ENCODE measurements around the gene EME2. TPM values are rescaled to one million over a fixed set of nuclear protein-coding genes. Genes with fewer than 3 reads are reported as not detected.

Gene EME2
- total RNA-seq, 2 experiments from 2014 or later: 23.5 to 24.7 TPM

GRCh38 chr16:1734123-1734522, 38.5 kb upstream of the EME2 start:
- no peaks in the 10 kb centered on the region for H3K27me3 Mint-ChIP-seq
- no peaks in the 10 kb centered on the region for H3K4me1 Mint-ChIP-seq
- no peaks in the 10 kb centered on the region for H3K9me3 Mint-ChIP-seq
- POLR2A ChIA-PET: no interaction called here
- no peak for DNase-seq
- no peak overlapping the region for H3K27ac Mint-ChIP-seq
- CTCF ChIA-PET: interaction anchor here (1.9 kb wide), 1 partner anchor 11 kb away, joined by 8 read pairs; no protein-coding TSS in a partner anchor
- peaks cover 17% of the 10 kb centered on the region for H3K36me3 Mint-ChIP-seq (ENCODE audit: low read depth)
- H3K4me3 Mint-ChIP-seq: no peak overlapping the region

GRCh38 chr16:1734816-1735215, 37.8 kb upstream of the EME2 start:
- Mint-ChIP-seq H3K27ac (no peak overlapping the region), H3K9me3 (no peaks in the 10 kb centered on the region), H3K36me3 (ENCODE audit: low read depth) (peaks cover 15% of the 10 kb centered on the region), H3K4me3 (no peak overlapping the region), H3K27me3 (no peaks in the 10 kb centered on the region), H3K4me1 (no peaks in the 10 kb centered on the region)
- no peak for DNase-seq
- POLR2A ChIA-PET: no interaction called here
- CTCF ChIA-PET: no interaction called here

GRCh38 chr16:1740234-1740633, 32.4 kb upstream of the EME2 start:
- Mint-ChIP-seq H3K9me3 (no peaks in the 10 kb centered on the region), H3K36me3 (ENCODE audit: low read depth) (no peaks in the 10 kb centered on the region), H3K4me1 (no peaks in the 10 kb centered on the region), H3K27me3 (no peaks in the 10 kb centered on the region), H3K4me3 (no peak overlapping the region), H3K27ac (no peak overlapping the region)
- no peak for DNase-seq
- ChIA-PET CTCF (no interaction called here), POLR2A (no interaction called here)

- Mint-ChIP-seq H3K4me3 (no peak overlapping the region), H3K36me3 (ENCODE audit: low read depth) (no peaks in the 10 kb centered on the region), H3K27me3 (no peaks in the 10 kb centered on the region), H3K9me3 (no peaks in the 10 kb centered on the region), H3K4me1 (no peaks in the 10 kb centered on the region), H3K27ac (no peak overlapping the region)
- ChIA-PET CTCF (no interaction called here), POLR2A (interaction anchor here (1.4 kb wide), 1 partner anchor 13 kb away, joined by 4 read pairs; no protein-coding TSS in a partner anchor)
- no peak for DNase-seq
Measured at GRCh38 chr16:1740781-1741490, 31.7 kb upstream of the EME2 start.

- no peak for DNase-seq
- H3K27me3 Mint-ChIP-seq: no peaks in the 10 kb centered on the region
- ChIA-PET POLR2A (interaction anchor here (1.4 kb wide), 1 partner anchor 13 kb away, joined by 4 read pairs; no protein-coding TSS in a partner anchor), CTCF (no interaction called here)
- no peaks in the 10 kb centered on the region for H3K36me3 Mint-ChIP-seq (ENCODE audit: low read depth)
- H3K27ac Mint-ChIP-seq: no peak overlapping the region
- H3K9me3 Mint-ChIP-seq: no peaks in the 10 kb centered on the region
- H3K4me1 Mint-ChIP-seq: no peaks in the 10 kb centered on the region
- H3K4me3 Mint-ChIP-seq: no peak overlapping the region
Measured at GRCh38 chr16:1741553-1742165, 31.0 kb upstream of the EME2 start.

- no peak overlapping the region for H3K4me3 Mint-ChIP-seq
- ChIA-PET CTCF (interaction anchor here (0.6 kb wide), 1 partner anchor 61 kb away, joined by 3 read pairs; no protein-coding TSS in a partner anchor), POLR2A (no interaction called here)
- DNase-seq: no peak
- no peaks in the 10 kb centered on the region for H3K9me3 Mint-ChIP-seq
- H3K27me3 Mint-ChIP-seq: no peaks in the 10 kb centered on the region
- no peaks in the 10 kb centered on the region for H3K4me1 Mint-ChIP-seq
- no peaks in the 10 kb centered on the region for H3K36me3 Mint-ChIP-seq (ENCODE audit: low read depth)
- H3K27ac Mint-ChIP-seq: no peak overlapping the region
Measured at GRCh38 chr16:1743376-1744337, 29.0 kb upstream of the EME2 start.

- no peaks in the 10 kb centered on the region for H3K4me1 Mint-ChIP-seq
- H3K9me3 Mint-ChIP-seq: no peaks in the 10 kb centered on the region
- H3K27ac Mint-ChIP-seq: no peak overlapping the region
- H3K27me3 Mint-ChIP-seq: no peaks in the 10 kb centered on the region
- no peak overlapping the region for H3K4me3 Mint-ChIP-seq
- DNase-seq: no peak
- CTCF ChIA-PET: interaction anchor here (0.6 kb wide), 1 partner anchor 62 kb away, joined by 3 read pairs; no protein-coding TSS in a partner anchor
- peaks cover 7% of the 10 kb centered on the region for H3K36me3 Mint-ChIP-seq (ENCODE audit: low read depth)
- POLR2A ChIA-PET: no interaction called here
Measured at GRCh38 chr16:1744338-1744840, 28.2 kb upstream of the EME2 start.

GRCh38 chr16:1745181-1745899, 27.3 kb upstream of the EME2 start:
- Mint-ChIP-seq H3K4me1 (no peaks in the 10 kb centered on the region), H3K27me3 (no peaks in the 10 kb centered on the region), H3K36me3 (ENCODE audit: low read depth) (peaks cover 7% of the 10 kb centered on the region), H3K9me3 (no peaks in the 10 kb centered on the region), H3K27ac (no peak overlapping the region), H3K4me3 (no peak overlapping the region)
- CTCF ChIA-PET: interaction anchor here (0.7 to 1.0 kb wide), 2 partner anchors 22 to 39 kb away, joined by 3 to 4 read pairs; partner anchors contain the start of gene MAPK8IP3
- POLR2A ChIA-PET: no interaction called here
- DNase-seq: no peak

- peaks cover 7% of the 10 kb centered on the region for H3K36me3 Mint-ChIP-seq (ENCODE audit: low read depth)
- CTCF ChIA-PET: interaction anchor here (1.0 kb wide), 1 partner anchor 23 kb away, joined by 3 read pairs; no protein-coding TSS in a partner anchor
- POLR2A ChIA-PET: no interaction called here
Measured at GRCh38 chr16:1745900-1746692, 26.5 kb upstream of the EME2 start.

GRCh38 chr16:1746693-1747195, 25.9 kb upstream of the EME2 start:
- Mint-ChIP-seq H3K9me3 (no peaks in the 10 kb centered on the region), H3K27me3 (no peaks in the 10 kb centered on the region), H3K4me1 (no peaks in the 10 kb centered on the region), H3K27ac (no peak overlapping the region), H3K36me3 (ENCODE audit: low read depth) (peaks cover 8% of the 10 kb centered on the region), H3K4me3 (no peak overlapping the region)
- DNase-seq: no peak
- POLR2A ChIA-PET: no interaction called here
- CTCF ChIA-PET: no interaction called here

More at GRCh38 chr16:1745900-1746692, 26.5 kb upstream of the EME2 start:
- H3K27ac Mint-ChIP-seq: no peak overlapping the region
- no peaks in the 10 kb centered on the region for H3K27me3 Mint-ChIP-seq
- DNase-seq: no peak
- H3K4me1 Mint-ChIP-seq: no peaks in the 10 kb centered on the region
- no peaks in the 10 kb centered on the region for H3K9me3 Mint-ChIP-seq
- no peak overlapping the region for H3K4me3 Mint-ChIP-seq

GRCh38 chr16:1747934-1748333, 24.7 kb upstream of the EME2 start:
- POLR2A ChIA-PET: no interaction called here
- CTCF ChIA-PET: no interaction called here
- Mint-ChIP-seq H3K36me3 (ENCODE audit: low read depth) (peaks cover 15% of the 10 kb centered on the region), H3K4me3 (no peak overlapping the region), H3K27ac (no peak overlapping the region), H3K4me1 (no peaks in the 10 kb centered on the region), H3K27me3 (no peaks in the 10 kb centered on the region), H3K9me3 (no peaks in the 10 kb centered on the region)
- no peak for DNase-seq
